T-helper 1 cell treated with Interleukin-12 subunit alpha and Interleukin-12 subunit beta and Interleukin-4 antibody, amounts not matched to agents 30 ng/mL and 1 ng/mL, for 36 hours (primary cell): ENCODE measurements around the gene GNMT. TPM values are rescaled to one million over a fixed set of nuclear protein-coding genes. Genes with fewer than 3 reads are reported as not detected.

Experiments used
- intact Hi-C: fragments of 100-400 bp; cut with micrococcal nuclease; formaldehyde crosslinking; loops from one replicate; pipeline ENCODE4 v1.15.1; 2024
- total RNA-seq: library from RNA; stranded (reverse); gene quantifications from 2 replicates; pipeline ENCODE4 v1.2.3, GENCODE V29; 2022

The GNMT gene
- total RNA-seq, 1 donor from 2014 or later: 1.3 TPM

GRCh38 chr6:43011207-43011606, 50.7 kb downstream of the GNMT start:
- intact Hi-C loops: loop anchor here (5.0 kb wide), 1 partner anchor 794 kb away; the partner anchor contains the start of gene MRPS10

- intact Hi-C loops: loop anchor here (5.0 kb wide), 1 partner anchor 795 kb away; the partner anchor contains the start of gene MRPS10
These were observed 51.8 kb downstream of the GNMT start for GRCh38 chr6:43012364-43012763.

DNA sequence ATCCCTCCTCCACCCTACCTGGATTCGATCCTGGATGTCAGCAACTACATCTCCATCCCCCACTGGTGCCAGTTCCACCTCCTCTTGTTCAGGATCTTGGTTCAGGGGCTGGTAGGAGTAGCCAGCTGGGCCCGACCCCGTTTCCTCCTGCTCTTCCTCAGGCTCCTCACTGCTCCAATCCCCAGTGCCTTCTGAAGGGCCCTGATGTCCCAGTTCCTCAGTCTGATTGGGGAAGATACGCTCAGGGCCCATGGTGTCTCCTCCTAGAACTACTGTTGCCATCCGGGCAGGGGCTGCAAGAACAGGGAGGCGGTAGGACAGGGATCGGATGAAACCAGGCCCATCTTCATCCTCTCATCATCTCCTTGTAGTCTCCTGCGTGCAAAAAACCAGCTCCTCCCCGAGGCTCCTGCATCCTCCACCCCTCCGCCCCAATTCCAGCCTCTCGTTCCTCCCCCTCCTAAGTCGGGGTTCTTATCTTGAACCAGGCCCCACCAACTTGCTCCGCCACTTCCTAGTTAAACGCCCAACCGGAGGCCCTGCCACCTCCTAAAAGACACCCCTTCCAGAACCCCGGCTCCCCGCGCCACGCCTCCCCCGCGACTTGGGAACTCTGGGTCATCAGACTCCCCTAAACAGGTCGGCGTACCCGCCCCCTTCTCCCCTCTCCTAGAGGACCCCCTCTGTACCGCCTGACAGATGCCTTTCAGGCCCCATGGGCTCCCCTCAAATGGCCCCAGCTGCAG, 52.7 kb downstream of the GNMT start:
- intact Hi-C loops: loop anchor here (1.0 to 5.0 kb wide), 3 partner anchors 8 to 796 kb away; partner anchors contain the start of genes MRPS10 and RRP36

Other genes starting within 250 kb of the GNMT start
- not detected in 2 replicates for gene PRPH2, start 238.2 kb upstream of the GNMT start, total RNA-seq
- 35.0 TPM in 2 replicates for gene TBCC, start 214.7 kb upstream of the GNMT start, total RNA-seq
- gene BICRAL, start 178.7 kb upstream of the GNMT start, total RNA-seq: 25.9 and 26.1 TPM in 2 replicates
- 96.8 and 102 TPM in 2 replicates for gene RPL7L1, start 81.1 kb upstream of the GNMT start, total RNA-seq
- gene PTCRA, start 44.7 kb upstream of the GNMT start, total RNA-seq: not detected in 2 replicates
- 44.9 and 48.2 TPM in 2 replicates for gene CNPY3, start 31.3 kb upstream of the GNMT start, total RNA-seq
- 24.0 and 24.2 TPM in 2 replicates for gene PEX6, start 18.4 kb downstream of the GNMT start, total RNA-seq
- 58.3 and 59.4 TPM in 2 replicates for gene PPP2R5D, start 23.8 kb downstream of the GNMT start, total RNA-seq
- 56.0 and 57.1 TPM in 2 replicates for gene MEA1, start 53.2 kb downstream of the GNMT start, total RNA-seq
- gene KLHDC3, start 53.5 kb downstream of the GNMT start, total RNA-seq: 62.5 and 67.0 TPM in 2 replicates
- gene RRP36, start 60.9 kb downstream of the GNMT start, total RNA-seq: 78.1 and 81.4 TPM in 2 replicates
- gene CUL7, start 93.1 kb downstream of the GNMT start, total RNA-seq: 12.0 and 13.0 TPM in 2 replicates
- gene MRPL2, start 98.7 kb downstream of the GNMT start, total RNA-seq: 52.2 and 54.6 TPM in 2 replicates
- gene KLC4, start 98.9 kb downstream of the GNMT start, total RNA-seq: 16.1 and 17.6 TPM in 2 replicates
- gene PTK7, start 115.6 kb downstream of the GNMT start, total RNA-seq: 1.4 and 1.7 TPM in 2 replicates
- gene SRF, start 210.5 kb downstream of the GNMT start, total RNA-seq: 58.7 and 59.6 TPM in 2 replicates
- 55.1 and 58.0 TPM in 2 replicates for gene CUL9, start 221.4 kb downstream of the GNMT start, total RNA-seq